HG03066 (cell line): ENCODE measurements around the gene RBPJ.

Experiments used
- ATAC-seq: cut with Tn5 transposase; IDR thresholded peaks from one replicate; pipeline ENCODE4 v1.9.1; 2021; ENCODE audit warnings: low read depth; ENCODE audit not compliant: unreplicated experiment

Gene RBPJ

GRCh38 chr4:26476545-26476944 lies 155.7 kb downstream of the RBPJ start:
- no peak for ATAC-seq

- ATAC-seq = no peak
Measured at GRCh38 chr4:26478330-26478729, 157.5 kb downstream of the RBPJ start.

GRCh38 chr4:26482508-26483462 lies 162.0 kb downstream of the RBPJ start:
- ATAC-seq = no peak

- ATAC-seq = no peak
Measured at GRCh38 chr4:26484032-26484515, 163.3 kb downstream of the RBPJ start.

GRCh38 chr4:26484516-26484915 lies 163.7 kb downstream of the RBPJ start:
- ATAC-seq = no peak
